ENCODE measurements around the gene LAYN.

LAYN gene

GRCh38 chr11:111515591-111515990 is 24.9 kb upstream of the LAYN start:
- H3K4me3 ChIP-seq (ENCODE audit: low read length), result no peak overlapping the region
- no peaks in the 10 kb centered on the region for H4K20me1 ChIP-seq (ENCODE audit: control insufficient read depth, insufficient read depth, low read depth, low read length)
- H3K27ac ChIP-seq (ENCODE audit: low read depth, low read length), result no peak overlapping the region
- no peaks in the 10 kb centered on the region for H3F3A ChIP-seq (ENCODE audit: control insufficient read depth, insufficient read depth)
- H3K4me2 ChIP-seq (ENCODE audit: low read length), result no peak overlapping the region
- no peaks in the 10 kb centered on the region for H3K9me2 ChIP-seq (replicated peaks; ENCODE audit: control insufficient read depth, low read length)
- no peaks in the 10 kb centered on the region for H3K4me1 ChIP-seq (ENCODE audit: control insufficient read depth, low read length)
- H3K9me3 ChIP-seq (ENCODE audit: control insufficient read depth, insufficient read depth, low read length), result no peaks in the 10 kb centered on the region
- no peaks in the 10 kb centered on the region for H3K36me3 ChIP-seq (ENCODE audit: control insufficient read depth, low read length)
- H3K79me2 ChIP-seq (ENCODE audit: control insufficient read depth, low read length), result no peaks in the 10 kb centered on the region
- H3K27me3 ChIP-seq (ENCODE audit: control insufficient read depth, low read length), result peaks cover 14% of the 10 kb centered on the region
- TF ChIP-seq EZH2phosphoT487 (IDR thresholded peaks at IDR 0.05; ENCODE audit: borderline replicate concordance, low read length) (no peak), CTCF (IDR thresholded peaks at IDR 0.05; ENCODE audit: low read depth, low read length, poor library complexity, severe bottlenecking) (no peak)

GRCh38 chr11:111518668-111519067 is 21.9 kb upstream of the LAYN start:
- TF ChIP-seq CTCF (IDR thresholded peaks at IDR 0.05; ENCODE audit: low read depth, low read length, poor library complexity, severe bottlenecking) (no peak), EZH2phosphoT487 (IDR thresholded peaks at IDR 0.05; ENCODE audit: borderline replicate concordance, low read length) (no peak)
- H3K4me1 ChIP-seq (ENCODE audit: control insufficient read depth, low read length), result no peaks in the 10 kb centered on the region
- no peak overlapping the region for H3K4me2 ChIP-seq (ENCODE audit: low read length)
- no peaks in the 10 kb centered on the region for H3F3A ChIP-seq (ENCODE audit: control insufficient read depth, insufficient read depth)
- H3K36me3 ChIP-seq (ENCODE audit: control insufficient read depth, low read length), result no peaks in the 10 kb centered on the region
- H3K9me2 ChIP-seq (replicated peaks; ENCODE audit: control insufficient read depth, low read length), result no peaks in the 10 kb centered on the region
- no peaks in the 10 kb centered on the region for H3K9me3 ChIP-seq (ENCODE audit: control insufficient read depth, insufficient read depth, low read length)
- H3K4me3 ChIP-seq (ENCODE audit: low read length), result no peak overlapping the region
- no peaks in the 10 kb centered on the region for H4K20me1 ChIP-seq (ENCODE audit: control insufficient read depth, insufficient read depth, low read depth, low read length)
- H3K27ac ChIP-seq (ENCODE audit: low read depth, low read length), result no peak overlapping the region
- no peaks in the 10 kb centered on the region for H3K79me2 ChIP-seq (ENCODE audit: control insufficient read depth, low read length)
- peaks cover 15% of the 10 kb centered on the region for H3K27me3 ChIP-seq (ENCODE audit: control insufficient read depth, low read length)

- Histone ChIP-seq H3K9me2 (replicated peaks; ENCODE audit: control insufficient read depth, low read length) (no peaks in the 10 kb centered on the region), H3K4me3 (ENCODE audit: low read length) (no peak overlapping the region), H3K9me3 (ENCODE audit: control insufficient read depth, insufficient read depth, low read length) (no peaks in the 10 kb centered on the region), H3K79me2 (ENCODE audit: control insufficient read depth, low read length) (no peaks in the 10 kb centered on the region), H4K20me1 (ENCODE audit: control insufficient read depth, insufficient read depth, low read depth, low read length) (no peaks in the 10 kb centered on the region), H3K27me3 (ENCODE audit: control insufficient read depth, low read length) (peaks cover 15% of the 10 kb centered on the region), H3F3A (ENCODE audit: control insufficient read depth, insufficient read depth) (no peaks in the 10 kb centered on the region), H3K4me2 (ENCODE audit: low read length) (no peak overlapping the region), H3K27ac (ENCODE audit: low read depth, low read length) (no peak overlapping the region), H3K36me3 (ENCODE audit: control insufficient read depth, low read length) (no peaks in the 10 kb centered on the region), H3K4me1 (ENCODE audit: control insufficient read depth, low read length) (no peaks in the 10 kb centered on the region)
- TF ChIP-seq EZH2phosphoT487 (IDR thresholded peaks at IDR 0.05; ENCODE audit: borderline replicate concordance, low read length) (no peak), CTCF (IDR thresholded peaks at IDR 0.05; ENCODE audit: low read depth, low read length, poor library complexity, severe bottlenecking) (no peak)
Measured at GRCh38 chr11:111520560-111520959, 20.0 kb upstream of the LAYN start.

GRCh38 chr11:111521135-111521534 is 19.4 kb upstream of the LAYN start:
- TF ChIP-seq CTCF (IDR thresholded peaks at IDR 0.05; ENCODE audit: low read depth, low read length, poor library complexity, severe bottlenecking), result no peak
- no peak for TF ChIP-seq EZH2phosphoT487 (IDR thresholded peaks at IDR 0.05; ENCODE audit: borderline replicate concordance, low read length)
- H3K9me3 ChIP-seq (ENCODE audit: control insufficient read depth, insufficient read depth, low read length), result no peaks in the 10 kb centered on the region

More at GRCh38 chr11:111521135-111521534, 19.4 kb upstream of the LAYN start:
- no peak overlapping the region for H3K4me2 ChIP-seq (ENCODE audit: low read length)
- no peaks in the 10 kb centered on the region for H3K79me2 ChIP-seq (ENCODE audit: control insufficient read depth, low read length)
- H4K20me1 ChIP-seq (ENCODE audit: control insufficient read depth, insufficient read depth, low read depth, low read length), result no peaks in the 10 kb centered on the region
- no peaks in the 10 kb centered on the region for H3F3A ChIP-seq (ENCODE audit: control insufficient read depth, insufficient read depth)
- H3K27me3 ChIP-seq (ENCODE audit: control insufficient read depth, low read length), result peaks cover 15% of the 10 kb centered on the region
- H3K4me3 ChIP-seq (ENCODE audit: low read length), result no peak overlapping the region
- no peaks in the 10 kb centered on the region for H3K36me3 ChIP-seq (ENCODE audit: control insufficient read depth, low read length)
- no peaks in the 10 kb centered on the region for H3K9me2 ChIP-seq (replicated peaks; ENCODE audit: control insufficient read depth, low read length)
- H3K27ac ChIP-seq (ENCODE audit: low read depth, low read length), result no peak overlapping the region
- H3K4me1 ChIP-seq (ENCODE audit: control insufficient read depth, low read length), result no peaks in the 10 kb centered on the region
